ENCODE results near the gene FRMD3.

- TF ChIP-seq CTCF (conservative IDR thresholded peaks at IDR 0.05; ENCODE audit: low read length) = no peak
- no peak for TF ChIP-seq EZH2phosphoT487 (IDR thresholded peaks at IDR 0.05; ENCODE audit: borderline replicate concordance)
Measured at GRCh38 chr9:83343366-83343999, 194.7 kb downstream of the FRMD3 start.
